Measurements from ENCODE around the gene ARAP3. TPM values are rescaled to one million over a fixed set of nuclear protein-coding genes. Genes with fewer than 3 reads are reported as not detected.

The ARAP3 gene
- polyA plus RNA-seq, 1 donor (not counting 4 experiments of a cell fraction or from before 2014, with no cell fraction given) = 1.3 TPM

DNA sequence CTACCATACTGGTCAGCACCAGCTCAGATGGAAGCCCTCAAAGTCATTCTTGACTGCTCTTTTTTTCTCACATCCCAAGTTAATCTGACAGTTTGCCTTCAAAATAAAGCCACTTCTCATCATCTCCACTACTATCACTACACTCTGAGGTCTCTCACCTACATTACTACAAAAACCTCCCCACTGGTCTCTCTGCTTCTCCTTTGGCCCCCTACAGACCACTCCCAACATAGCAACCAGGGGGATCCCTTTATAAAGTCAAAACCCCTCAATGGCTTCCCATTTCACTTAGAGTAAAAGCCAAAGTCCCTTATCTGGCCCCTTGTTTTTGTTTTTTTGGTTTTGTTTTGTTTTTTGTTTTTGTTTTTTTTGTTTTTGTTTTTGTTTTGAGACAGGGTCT lies 4.6 kb downstream of the ARAP3 start:
- H3K79me2 ChIP-seq (ENCODE audit: control insufficient read depth, insufficient read depth, low read length) = no peaks in the 10 kb centered on the region
- no peak overlapping the region for H3K9ac ChIP-seq (ENCODE audit: control insufficient read depth, extremely low read depth, insufficient read depth, low read length)
- DNase-seq (ENCODE audit: low read depth, low spot score) = no peak
- no peak overlapping the region for H3K4me2 ChIP-seq (ENCODE audit: control insufficient read depth, extremely low read depth, insufficient read depth, low read depth, low read length)
- no peaks in the 10 kb centered on the region for H3K27me3 ChIP-seq (ENCODE audit: control insufficient read depth, extremely low read depth, insufficient read depth, low read length)
- no peaks in the 10 kb centered on the region for H3K36me3 ChIP-seq (ENCODE audit: control insufficient read depth in 2 of 2, extremely low read depth in 1 of 2, insufficient read depth in 2 of 2, low read length in 2 of 2)
- H3K9me1 ChIP-seq (ENCODE audit: control insufficient read depth, extremely low read depth, insufficient read depth, low read length) = no peaks in the 10 kb centered on the region
- TF ChIP-seq EZH2 (IDR thresholded peaks at IDR 0.05; ENCODE audit: low read length) (no peak), CTCF (optimal IDR thresholded peaks at IDR 0.05 in 1 of 3, IDR thresholded peaks at IDR 0.05 in 1 of 3, conservative IDR thresholded peaks at IDR 0.05 in 1 of 3; ENCODE audit: extremely low read depth in 1 of 3, insufficient read depth in 2 of 3, low read length in 3 of 3) (no peak)
- dilution Hi-C loops (cut with MboI; ENCODE audit: extremely low pct_ligation_motif_present, low sequenced_read_pairs) = no loop called here
- peaks cover 15% of the 10 kb centered on the region for H3K4me1 ChIP-seq (ENCODE audit: control insufficient read depth, extremely low read depth, insufficient read depth, low read length)
- no peak overlapping the region for H2AFZ ChIP-seq (ENCODE audit: control insufficient read depth, low read length)
- H3K9me3 ChIP-seq (ENCODE audit: control insufficient read depth, low read depth, low read length) = no peaks in the 10 kb centered on the region
- FAIRE-seq = no peak
- H3K27ac ChIP-seq (ENCODE audit: control insufficient read depth, insufficient read depth, low read length) = no peak overlapping the region
- H3K4me3 ChIP-seq (ENCODE audit: control insufficient read depth in 2 of 3, extremely low read depth in 1 of 3, insufficient read depth in 2 of 3, low read depth in 1 of 3, low read length in 3 of 3) = no peak overlapping the region
- H4K20me1 ChIP-seq (ENCODE audit: control insufficient read depth, extremely low read depth, insufficient read depth, low read length) = no peaks in the 10 kb centered on the region

DNA sequence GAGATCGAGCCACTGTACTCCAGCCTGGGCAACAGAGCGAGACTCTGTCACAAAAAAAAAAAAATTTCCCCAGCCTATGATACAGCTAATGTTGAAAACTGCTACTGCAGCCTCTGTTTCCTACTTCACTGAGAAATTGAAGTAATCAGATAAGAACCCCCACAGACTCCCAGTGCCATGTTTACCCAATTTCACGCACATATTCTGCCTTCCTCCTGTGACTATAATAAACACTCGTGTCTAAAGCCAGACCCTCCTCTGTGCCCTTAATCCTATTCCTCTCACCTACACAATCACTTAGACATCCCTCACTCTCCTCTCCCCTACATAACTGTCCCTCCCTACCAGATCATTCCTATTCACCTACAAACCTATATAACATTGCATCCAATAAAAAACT lies 6.4 kb downstream of the ARAP3 start:
- no peaks in the 10 kb centered on the region for H3K9me3 ChIP-seq (ENCODE audit: control insufficient read depth, low read depth, low read length)
- H3K36me3 ChIP-seq (ENCODE audit: control insufficient read depth in 2 of 2, extremely low read depth in 1 of 2, insufficient read depth in 2 of 2, low read length in 2 of 2) = no peaks in the 10 kb centered on the region
- no peak for DNase-seq (ENCODE audit: low read depth, low spot score)
- no peaks in the 10 kb centered on the region for H3K79me2 ChIP-seq (ENCODE audit: control insufficient read depth, insufficient read depth, low read length)
- H3K9me1 ChIP-seq (ENCODE audit: control insufficient read depth, extremely low read depth, insufficient read depth, low read length) = no peaks in the 10 kb centered on the region
- peaks cover 10% of the 10 kb centered on the region for H3K4me1 ChIP-seq (ENCODE audit: control insufficient read depth, extremely low read depth, insufficient read depth, low read length)
- H3K4me2 ChIP-seq (ENCODE audit: control insufficient read depth, extremely low read depth, insufficient read depth, low read depth, low read length) = no peak overlapping the region
- no peaks in the 10 kb centered on the region for H4K20me1 ChIP-seq (ENCODE audit: control insufficient read depth, extremely low read depth, insufficient read depth, low read length)
- H3K4me3 ChIP-seq (ENCODE audit: control insufficient read depth in 2 of 3, extremely low read depth in 1 of 3, insufficient read depth in 2 of 3, low read depth in 1 of 3, low read length in 3 of 3) = no peak overlapping the region
- dilution Hi-C loops (cut with MboI; ENCODE audit: extremely low pct_ligation_motif_present, low sequenced_read_pairs) = no loop called here
- TF ChIP-seq CTCF (optimal IDR thresholded peaks at IDR 0.05 in 1 of 3, IDR thresholded peaks at IDR 0.05 in 1 of 3, conservative IDR thresholded peaks at IDR 0.05 in 1 of 3; ENCODE audit: extremely low read depth in 1 of 3, insufficient read depth in 2 of 3, low read length in 3 of 3) (no peak), EZH2 (IDR thresholded peaks at IDR 0.05; ENCODE audit: low read length) (no peak)
- no peak overlapping the region for H3K9ac ChIP-seq (ENCODE audit: control insufficient read depth, extremely low read depth, insufficient read depth, low read length)
- no peak overlapping the region for H2AFZ ChIP-seq (ENCODE audit: control insufficient read depth, low read length)
- no peaks in the 10 kb centered on the region for H3K27me3 ChIP-seq (ENCODE audit: control insufficient read depth, extremely low read depth, insufficient read depth, low read length)
- no peak for FAIRE-seq
- no peak overlapping the region for H3K27ac ChIP-seq (ENCODE audit: control insufficient read depth, insufficient read depth, low read length)

Measured in keratinocyte (primary cell).